K562 (cell line): ENCODE results near the gene SMCHD1. TPM values are rescaled to one million over a fixed set of nuclear protein-coding genes. Genes with fewer than 3 reads are reported as not detected.

ENCODE experiments used
- ATF7 ChIP-seq: fragments of 450-650 bp; IDR thresholded peaks from 2 replicates; pipeline ENCODE4 v1.7.1; 2014; ENCODE audit warnings: mild to moderate bottlenecking, moderate library complexity
- DDX20 ChIP-seq: fragments of 450-650 bp; IDR thresholded peaks from 2 replicates; pipeline ENCODE4 v1.6.1; 2016; ENCODE audit warnings: missing genetic modification characterization, low read depth, mild to moderate bottlenecking, missing compliant biosample characterization, moderate library complexity
- MGA ChIP-seq: fragments of 450-650 bp; IDR thresholded peaks from 2 replicates; pipeline ENCODE4 v1.6.1; 2016; ENCODE audit warnings: mild to moderate bottlenecking, moderate library complexity
- polyA plus RNA-seq, 8 experiments: library from polyadenylated mRNA; depleted of rRNA in 4 of 8; stranded (reverse) in 5 of 8; unstranded in 3 of 8; fragments of >200 nt; fragmentation: Nextera tagmentation in 2 of 8; fragmentation: Illumina TruSeq in 1 of 8; extraction: Ambion mirVana in 2 of 8; extraction: Trizol in 1 of 8; gene quantifications; 2 replicates each; pipeline versions ENCODE4 v1.2.1 to v1.2.3, GENCODE V29; 2011 to 2014; ENCODE audit warnings: inconsistent platforms in 1 of 8, missing spikeins in 1 of 8
- total RNA-seq, 7 experiments: library from RNA; depleted of rRNA in 6 of 7; stranded (reverse); fragments of >200 nt in 6 of 7; fragmentation: Illumina TruSeq in 2 of 7; extraction: Trizol in 2 of 7; gene quantifications; 2 replicates each; pipeline versions ENCODE4 v1.2.1 to v1.2.3, GENCODE V29; 2011 to 2021; ENCODE audit warnings: low replicate concordance in 1 of 7
- TF ChIP-seq, protein P1 (sequence below), 2 experiments: fragments of 450-650 bp in 1 of 2; sonication (generic) in 1 of 2; formaldehyde crosslinking in 1 of 2; IDR thresholded peaks in 1 of 2; conservative IDR thresholded peaks in 1 of 2; 2 replicates each; pipeline versions ENCODE4 v1.6.1 to v1.8.1; 2016 to 2023; ENCODE audit warnings: mild to moderate bottlenecking in 2 of 2, moderate library complexity in 2 of 2, inconsistent platforms in 1 of 2, missing genetic modification reagents in 1 of 2

Gene SMCHD1
- total and polyA plus RNA-seq, 9 of the 15 experiments (the other 6 are each of a cell fraction or from before 2014, with no cell fraction given) = 6.3 to 144 (median 72.7) TPM

DNA sequence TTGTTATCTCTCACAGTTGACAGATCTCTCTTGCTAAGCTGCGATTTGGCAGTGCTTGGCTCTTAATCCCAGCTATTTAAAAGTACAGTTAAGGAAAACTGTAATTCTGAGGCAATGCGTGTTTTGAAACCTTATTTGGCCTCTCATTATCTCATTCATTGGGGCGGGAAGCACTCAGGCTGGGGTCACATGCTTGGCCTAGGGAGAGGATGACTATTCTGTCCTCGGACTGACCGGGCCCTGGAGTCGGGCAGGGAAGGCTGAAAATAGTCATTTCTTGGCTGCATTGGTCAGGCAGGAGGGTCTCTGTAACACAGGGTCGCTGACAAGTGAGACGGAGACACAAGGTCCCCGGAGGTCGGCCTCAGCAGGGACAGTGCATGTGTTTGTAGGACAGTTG is 171.1 kb downstream of the SMCHD1 start (continued):
- TF ChIP-seq MGA (peak; percentile 95), DDX20 (tag) (0 out of 2 replicates have a peak, but pooled peaks have one; percentile 9), ATF7 (peak; percentile 35; the same call in 1 of the 2 replicates)
- TF ChIP-seq, protein P1, sequence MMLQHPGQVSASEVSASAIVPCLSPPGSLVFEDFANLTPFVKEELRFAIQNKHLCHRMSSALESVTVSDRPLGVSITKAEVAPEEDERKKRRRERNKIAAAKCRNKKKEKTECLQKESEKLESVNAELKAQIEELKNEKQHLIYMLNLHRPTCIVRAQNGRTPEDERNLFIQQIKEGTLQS (IDR thresholded peaks at IDR 0.05) = peak; percentile 13; the same call in 1 of the 2 replicates
- TF ChIP-seq, protein P1 (CRISPR knock-in tag; conservative IDR thresholded peaks at IDR 0.05) = no peak
